Adipocyte (in vitro differentiated cells): ENCODE measurements around the gene AURKAIP1.

ENCODE experiments used
- DNase-seq: peaks from one replicate; pipeline ENCODE4 v3.0.0-alpha.2; 2015; ENCODE audit warnings: low read depth
- H3K27me3 ChIP-seq: replicated peaks from 2 replicates; pipeline ENCODE4 v1.7.0; 2013; ENCODE audit warnings: mild to moderate bottlenecking, low read length, moderate library complexity; ENCODE audit not compliant: control insufficient read depth, insufficient read depth
- H3K36me3 ChIP-seq: 2 replicates; pipeline ENCODE4 v1.7.0; 2013; ENCODE audit warnings: low read length, mild to moderate bottlenecking, moderate library complexity; ENCODE audit not compliant: control insufficient read depth, insufficient read depth, severe bottlenecking
- H3K4me1 ChIP-seq: 2 replicates; pipeline ENCODE4 v1.7.0; 2013; ENCODE audit warnings: mild to moderate bottlenecking, low read length, moderate library complexity; ENCODE audit not compliant: control insufficient read depth, insufficient read depth
- H3K4me3 ChIP-seq: 2 replicates; pipeline ENCODE4 v1.7.0; 2013; ENCODE audit warnings: mild to moderate bottlenecking, low read length, moderate library complexity
- H3K9ac ChIP-seq: 2 replicates; pipeline ENCODE4 v1.7.0; 2013; ENCODE audit warnings: mild to moderate bottlenecking, low read length, moderate library complexity
- H3K9me3 ChIP-seq: 2 replicates; pipeline ENCODE4 v1.7.0; 2013; ENCODE audit warnings: mild to moderate bottlenecking, low read length, moderate library complexity; ENCODE audit not compliant: control insufficient read depth

AURKAIP1 gene

DNA sequence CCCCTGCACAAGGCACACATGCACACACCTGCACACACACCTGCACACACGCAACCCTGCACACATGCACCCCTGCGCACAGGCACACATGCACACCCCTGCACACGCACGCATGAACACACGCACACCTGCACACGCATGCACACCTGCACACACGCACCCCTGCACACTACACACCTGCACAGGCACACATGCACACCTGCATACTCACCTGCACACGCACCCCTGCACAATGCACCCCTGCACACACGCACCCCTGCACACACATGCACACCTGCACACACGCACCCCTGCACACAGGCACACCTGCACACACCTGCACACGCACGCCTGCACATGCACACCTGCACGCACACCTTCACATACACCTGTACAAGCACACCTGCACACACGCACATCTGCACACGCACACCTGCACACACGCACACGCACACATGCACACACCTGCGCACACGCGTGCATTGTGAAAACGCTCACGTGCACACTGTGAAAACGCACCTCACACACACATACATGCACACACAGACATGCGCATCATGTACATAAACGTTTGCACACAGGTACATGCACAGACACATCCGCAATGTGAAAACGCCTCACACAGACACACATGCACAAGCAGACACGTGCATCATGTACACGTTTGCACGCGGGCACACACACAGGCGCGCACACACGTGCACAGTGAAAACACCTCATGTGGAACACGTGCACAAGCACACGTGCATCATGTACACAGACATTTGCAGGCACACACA is 34.0 kb downstream of the AURKAIP1 start:
- no peak for DNase-seq
- peaks cover 32% of the 10 kb centered on the region for H3K36me3 ChIP-seq
- no peak overlapping the region for H3K4me3 ChIP-seq
- no peak overlapping the region for H3K9ac ChIP-seq
- H3K9me3 ChIP-seq = no peaks in the 10 kb centered on the region
- H3K4me1 ChIP-seq = peaks cover 18% of the 10 kb centered on the region
- no peaks in the 10 kb centered on the region for H3K27me3 ChIP-seq

DNA sequence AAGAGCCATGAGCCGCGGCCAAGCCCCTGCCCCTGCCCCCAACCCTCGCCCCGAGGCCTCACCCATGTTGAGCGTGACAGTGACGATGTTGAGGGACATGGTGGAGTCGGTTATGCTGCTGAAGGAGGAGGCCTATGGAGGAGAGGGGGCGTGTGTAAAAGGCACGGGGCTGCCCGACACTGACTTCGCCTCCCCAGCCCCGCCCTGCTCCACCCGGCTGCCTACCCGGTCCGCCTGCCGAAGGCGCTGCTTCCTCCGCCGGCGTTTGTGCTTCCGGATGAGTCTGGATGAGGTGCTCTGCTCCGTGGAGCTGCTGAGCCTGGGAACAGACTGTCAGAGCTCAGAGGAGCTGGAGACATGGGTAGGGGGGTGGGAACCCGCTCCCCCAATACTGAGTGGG is 34.8 kb downstream of the AURKAIP1 start:
- Histone ChIP-seq H3K27me3 (no peaks in the 10 kb centered on the region), H3K4me3 (no peak overlapping the region), H3K36me3 (peaks cover 32% of the 10 kb centered on the region), H3K9ac (no peak overlapping the region), H3K4me1 (peaks cover 10% of the 10 kb centered on the region), H3K9me3 (no peaks in the 10 kb centered on the region)
- no peak for DNase-seq

DNA sequence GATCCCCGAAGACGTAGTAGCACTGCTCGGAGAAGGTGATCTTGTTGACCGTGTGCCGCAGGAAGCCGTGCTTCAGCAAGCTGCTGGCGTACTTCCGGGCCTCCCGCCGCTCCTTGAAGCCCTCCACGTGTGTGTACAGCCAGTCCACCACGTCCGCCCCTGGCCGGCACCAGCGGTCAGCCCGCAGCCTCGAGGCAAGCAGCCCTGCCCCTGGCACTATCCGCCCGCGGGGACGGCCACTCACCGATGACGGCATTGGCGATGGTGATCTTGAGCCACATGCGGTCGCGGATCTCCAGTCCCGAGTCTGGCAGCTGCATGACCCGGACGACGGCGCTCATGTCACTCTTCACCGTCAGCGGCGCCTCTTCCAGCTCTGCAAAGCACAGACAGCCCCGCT is 36.7 kb downstream of the AURKAIP1 start:
- Histone ChIP-seq H3K4me3 (no peak overlapping the region), H3K27me3 (no peaks in the 10 kb centered on the region), H3K9me3 (no peaks in the 10 kb centered on the region), H3K36me3 (peaks cover 32% of the 10 kb centered on the region), H3K4me1 (no peaks in the 10 kb centered on the region), H3K9ac (no peak overlapping the region)
- DNase-seq = no peak

DNA sequence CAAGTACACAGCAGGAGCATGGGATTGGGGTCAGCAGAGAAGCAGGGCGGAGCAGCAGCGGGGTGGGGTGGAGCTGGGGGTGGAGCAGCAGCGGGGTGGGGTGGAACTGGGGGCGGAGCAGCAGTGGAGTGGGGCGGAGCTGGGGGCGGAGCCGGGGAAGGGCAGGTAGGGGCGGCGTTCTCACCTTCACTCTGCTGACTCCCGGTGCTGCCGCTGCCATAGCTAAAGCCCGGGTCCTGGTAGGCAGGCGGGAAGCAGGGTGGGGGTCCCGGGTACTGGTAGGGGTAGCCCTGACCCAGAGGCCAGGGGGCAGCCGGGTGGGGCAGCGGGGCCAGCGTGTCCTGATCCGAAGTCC is 37.2 kb downstream of the AURKAIP1 start:
- DNase-seq = no peak
- Histone ChIP-seq H3K9ac (no peak overlapping the region), H3K4me3 (no peak overlapping the region), H3K27me3 (no peaks in the 10 kb centered on the region), H3K36me3 (peaks cover 32% of the 10 kb centered on the region), H3K4me1 (no peaks in the 10 kb centered on the region), H3K9me3 (no peaks in the 10 kb centered on the region)

DNA sequence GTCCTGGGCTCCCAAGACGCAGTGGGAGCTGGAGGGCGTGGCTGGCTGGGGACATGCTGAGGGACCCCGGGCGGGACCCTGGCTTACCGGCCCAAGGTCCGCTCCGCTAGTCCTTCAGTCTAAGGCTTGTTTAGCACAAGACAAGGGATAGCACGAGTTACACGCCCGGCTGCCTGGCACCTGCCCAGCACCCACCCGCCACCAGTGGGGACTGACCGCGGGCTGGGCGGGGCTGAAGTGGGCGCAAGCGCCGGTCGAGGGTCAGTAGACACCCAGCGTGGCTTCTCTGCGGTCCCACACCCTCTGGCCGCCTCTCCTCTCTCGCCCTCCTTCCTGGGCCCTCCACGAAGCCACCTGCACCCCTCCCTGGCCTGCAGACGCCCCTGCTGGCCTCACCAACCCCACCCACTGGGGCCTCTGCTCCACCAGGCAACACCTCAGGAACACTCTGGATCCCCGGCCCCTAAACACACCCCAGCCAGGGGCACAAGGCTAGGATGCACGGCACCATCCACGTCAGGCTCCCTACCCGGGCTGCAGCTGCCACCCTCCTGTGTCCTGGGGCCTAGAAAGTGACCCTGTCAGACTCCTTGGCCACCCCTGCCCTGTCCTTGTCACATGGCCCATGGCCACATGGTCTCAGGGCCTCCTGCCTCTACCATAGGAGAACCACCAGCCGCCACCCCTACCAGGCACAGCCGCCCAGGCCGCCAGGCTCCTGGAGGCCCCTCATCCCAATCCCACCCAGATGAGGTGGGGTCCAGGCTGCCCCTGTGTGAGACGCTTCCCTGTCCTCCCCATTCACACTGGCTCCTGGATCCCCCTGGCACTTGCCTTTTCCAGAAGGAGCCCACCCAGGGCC is 37.8 kb downstream of the AURKAIP1 start:
- Histone ChIP-seq H3K27me3 (no peaks in the 10 kb centered on the region), H3K9me3 (no peaks in the 10 kb centered on the region), H3K9ac (no peak overlapping the region), H3K4me3 (no peak overlapping the region), H3K36me3 (peaks cover 32% of the 10 kb centered on the region), H3K4me1 (no peaks in the 10 kb centered on the region)
- no peak for DNase-seq

DNA sequence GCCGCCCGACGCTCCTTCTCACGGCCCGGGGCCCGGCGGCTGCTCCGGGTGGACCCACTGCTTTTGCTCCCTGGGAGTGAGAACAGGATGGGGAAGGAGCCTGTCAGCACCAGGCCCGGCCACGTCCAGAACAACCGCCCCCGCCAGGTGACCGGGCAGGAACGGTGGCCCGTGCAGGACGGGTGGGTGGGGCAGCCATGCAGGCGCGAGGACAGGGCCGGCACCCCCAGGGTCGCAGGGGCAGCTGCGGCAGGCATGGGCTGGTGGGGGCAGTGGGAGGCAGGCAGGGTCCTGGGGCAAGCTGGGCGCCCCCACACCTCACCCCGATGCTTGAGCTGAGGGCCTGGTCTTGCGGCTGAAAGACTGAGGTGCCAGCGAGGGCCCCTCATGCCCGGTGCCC is 38.6 kb downstream of the AURKAIP1 start:
- no peaks in the 10 kb centered on the region for H3K9me3 ChIP-seq
- H3K4me1 ChIP-seq = peaks cover 2% of the 10 kb centered on the region
- peaks cover 28% of the 10 kb centered on the region for H3K36me3 ChIP-seq
- no peaks in the 10 kb centered on the region for H3K27me3 ChIP-seq
- H3K9ac ChIP-seq = no peak overlapping the region
- DNase-seq = no peak
- H3K4me3 ChIP-seq = no peak overlapping the region

DNA sequence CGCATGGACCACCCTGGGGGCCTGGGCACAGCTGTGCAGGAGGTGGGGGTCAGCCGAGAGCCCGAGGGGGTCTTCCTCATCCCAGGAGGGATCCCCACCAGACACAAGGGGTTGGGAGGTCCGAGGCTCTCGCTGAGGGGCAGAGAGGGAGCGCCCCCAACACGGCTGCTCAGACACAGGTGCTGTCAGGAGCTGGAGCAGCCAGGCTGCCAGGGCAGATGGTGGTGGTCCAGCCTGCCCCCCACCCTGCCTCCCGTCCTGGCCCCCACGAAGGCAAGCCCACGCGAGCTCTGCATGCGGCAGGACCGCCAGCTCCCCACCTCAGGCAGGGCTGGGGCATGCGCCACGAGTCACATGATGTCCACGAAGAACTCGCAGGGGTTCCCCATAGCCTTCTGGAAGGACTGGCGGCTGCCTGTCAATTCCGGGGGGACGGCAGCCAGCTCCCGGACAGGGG is 39.2 kb downstream of the AURKAIP1 start:
- H3K9me3 ChIP-seq = no peaks in the 10 kb centered on the region

DNA sequence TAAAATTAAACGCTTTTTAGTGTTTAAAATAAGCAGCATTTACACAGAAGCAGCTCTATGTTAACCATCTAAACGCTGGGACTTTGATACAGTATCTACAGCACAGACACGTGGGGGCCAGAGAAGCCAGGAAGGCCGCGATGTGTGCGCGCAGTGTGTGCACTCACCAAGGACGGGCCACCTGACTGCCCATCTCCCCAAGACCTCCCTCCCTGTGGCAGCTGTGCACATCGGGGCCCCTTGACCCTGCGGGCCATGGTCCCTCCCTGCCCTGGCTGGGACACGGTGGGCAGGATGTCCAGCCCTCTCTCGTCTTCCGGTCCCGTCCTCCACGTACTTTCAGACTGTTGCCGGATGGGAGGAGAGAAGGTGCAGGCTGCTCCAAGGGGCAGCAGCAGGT is 39.7 kb downstream of the AURKAIP1 start:
- DNase-seq = no peak
- Histone ChIP-seq H3K4me1 (peaks cover 13% of the 10 kb centered on the region), H3K9me3 (no peaks in the 10 kb centered on the region), H3K36me3 (peaks cover 18% of the 10 kb centered on the region), H3K9ac (no peak overlapping the region), H3K4me3 (no peak overlapping the region), H3K27me3 (no peaks in the 10 kb centered on the region)

More for the DNA sequence above, 39.2 kb downstream of the AURKAIP1 start:
- Histone ChIP-seq H3K4me1 (peaks cover 8% of the 10 kb centered on the region), H3K4me3 (no peak overlapping the region), H3K9ac (no peak overlapping the region), H3K27me3 (no peaks in the 10 kb centered on the region), H3K36me3 (peaks cover 23% of the 10 kb centered on the region)
- DNase-seq = no peak

DNA sequence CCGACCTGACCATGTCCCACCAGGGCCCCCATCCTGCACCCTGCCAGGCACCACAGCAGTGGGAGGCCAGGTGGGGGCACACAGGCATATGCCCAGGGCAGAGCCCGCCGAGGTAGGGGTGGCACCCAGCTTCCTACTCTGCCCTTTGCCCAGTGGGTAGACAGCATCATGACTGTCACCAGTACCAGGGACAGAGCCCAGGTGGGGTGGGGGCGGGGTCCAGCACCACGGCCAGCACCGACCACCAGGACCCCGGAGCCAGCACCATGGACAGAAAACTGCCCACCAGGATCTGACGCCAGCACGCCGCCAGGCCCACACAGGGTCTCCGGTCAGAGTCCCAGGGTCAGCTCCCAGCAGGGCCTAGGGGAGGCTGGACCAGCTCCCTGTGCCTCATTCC is 40.2 kb downstream of the AURKAIP1 start:
- no peak overlapping the region for H3K9ac ChIP-seq
- no peaks in the 10 kb centered on the region for H3K27me3 ChIP-seq
- no peaks in the 10 kb centered on the region for H3K9me3 ChIP-seq
- no peak overlapping the region for H3K4me3 ChIP-seq
- peaks cover 13% of the 10 kb centered on the region for H3K4me1 ChIP-seq
- no peak for DNase-seq
- H3K36me3 ChIP-seq = peaks cover 17% of the 10 kb centered on the region

DNA sequence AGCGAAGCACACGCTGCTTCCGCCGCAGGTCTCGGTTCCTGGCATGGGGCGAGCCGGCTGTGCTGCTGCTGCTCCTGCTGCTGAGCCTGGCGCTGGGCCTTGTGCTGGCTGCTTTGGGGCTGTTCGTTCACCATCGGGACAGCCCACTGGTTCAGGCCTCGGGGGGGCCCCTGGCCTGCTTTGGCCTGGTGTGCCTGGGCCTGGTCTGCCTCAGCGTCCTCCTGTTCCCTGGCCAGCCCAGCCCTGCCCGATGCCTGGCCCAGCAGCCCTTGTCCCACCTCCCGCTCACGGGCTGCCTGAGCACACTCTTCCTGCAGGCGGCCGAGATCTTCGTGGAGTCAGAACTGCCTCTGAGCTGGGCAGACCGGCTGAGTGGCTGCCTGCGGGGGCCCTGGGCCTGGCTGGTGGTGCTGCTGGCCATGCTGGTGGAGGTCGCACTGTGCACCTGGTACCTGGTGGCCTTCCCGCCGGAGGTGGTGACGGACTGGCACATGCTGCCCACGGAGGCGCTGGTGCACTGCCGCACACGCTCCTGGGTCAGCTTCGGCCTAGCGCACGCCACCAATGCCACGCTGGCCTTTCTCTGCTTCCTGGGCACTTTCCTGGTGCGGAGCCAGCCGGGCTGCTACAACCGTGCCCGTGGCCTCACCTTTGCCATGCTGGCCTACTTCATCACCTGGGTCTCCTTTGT is 41.3 kb downstream of the AURKAIP1 start:
- H3K4me1 ChIP-seq = peaks cover 13% of the 10 kb centered on the region
- H3K36me3 ChIP-seq = peaks cover 11% of the 10 kb centered on the region
- H3K27me3 ChIP-seq = no peaks in the 10 kb centered on the region
- DNase-seq = no peak
- no peak overlapping the region for H3K4me3 ChIP-seq
- H3K9me3 ChIP-seq = no peaks in the 10 kb centered on the region
- no peak overlapping the region for H3K9ac ChIP-seq
